MM.1S (cell line): ENCODE results near the gene PFKFB4.

Experiments used
- DNase-seq: peaks from one replicate; pipeline ENCODE4 v3.0.0-alpha.2; 2015
- H2AFZ ChIP-seq: fragments of 300-600 bp; sonication (generic); 2 replicates; pipeline ENCODE4 v1.6.0; 2016; ENCODE audit warnings: antibody characterized with exemption, low read length
- H3F3A ChIP-seq: fragments of 300-600 bp; sonication (generic); 2 replicates; pipeline ENCODE4 v1.6.1; 2016; ENCODE audit warnings: mild to moderate bottlenecking, antibody characterized with exemption, low read length, moderate library complexity, mixed read lengths; ENCODE audit not compliant: insufficient read depth
- H3K27ac ChIP-seq: fragments of 300-600 bp; sonication (generic); 2 replicates; pipeline ENCODE4 v1.5.1; 2016; ENCODE audit warnings: mild to moderate bottlenecking, low read length
- H3K27me3 ChIP-seq: fragments of 300-600 bp; sonication (generic); replicated peaks from 2 replicates; pipeline ENCODE4 v1.6.0; 2016; ENCODE audit warnings: low read length; ENCODE audit not compliant: insufficient read depth
- H3K36me3 ChIP-seq: fragments of 300-600 bp; sonication (generic); replicated peaks from 2 replicates; pipeline ENCODE4 v1.6.1; 2016; ENCODE audit warnings: mild to moderate bottlenecking, low read length, mixed read lengths; ENCODE audit not compliant: insufficient read depth
- H3K4me1 ChIP-seq: fragments of 300-600 bp; sonication (generic); 2 replicates; pipeline ENCODE4 v1.6.1; 2016; ENCODE audit warnings: low read length, mixed read lengths
- H3K4me2 ChIP-seq: fragments of 300-600 bp; sonication (generic); 2 replicates; pipeline ENCODE4 v1.6.0; 2016; ENCODE audit warnings: low read depth, low read length
- H3K4me3 ChIP-seq: fragments of 300-600 bp; sonication (generic); 2 replicates; pipeline ENCODE4 v1.5.1; 2016; ENCODE audit warnings: low read length, mixed read lengths
- H3K79me2 ChIP-seq: fragments of 300-600 bp; sonication (generic); 2 replicates; pipeline ENCODE4 v1.6.1; 2016; ENCODE audit warnings: mixed run types, low read length, mixed read lengths
- H3K9ac ChIP-seq: fragments of 300-600 bp; sonication (generic); 2 replicates; pipeline ENCODE4 v1.6.1; 2016; ENCODE audit warnings: low read length, mixed read lengths
- H3K9me2 ChIP-seq: fragments of 300-600 bp; sonication (generic); replicated peaks from 2 replicates; pipeline ENCODE4 v1.6.1; 2016; ENCODE audit warnings: mild to moderate bottlenecking, low read length, mixed read lengths; ENCODE audit not compliant: insufficient read depth
- H3K9me3 ChIP-seq: fragments of 300-600 bp; sonication (generic); replicated peaks from 2 replicates; pipeline ENCODE4 v1.6.1; 2016; ENCODE audit warnings: mild to moderate bottlenecking, low read length, mixed read lengths; ENCODE audit not compliant: insufficient read depth
- H4K20me1 ChIP-seq: fragments of 300-600 bp; sonication (generic); 2 replicates; pipeline ENCODE4 v1.6.1; 2016; ENCODE audit warnings: mild to moderate bottlenecking, low read length, moderate library complexity, mixed read lengths; ENCODE audit not compliant: insufficient read depth
- EZH2 ChIP-seq: fragments of 300-600 bp; sonication (generic); optimal IDR thresholded peaks from 2 replicates; pipeline ENCODE3; 2017; ENCODE audit warnings: low read depth, mild to moderate bottlenecking, antibody characterized with exemption, low read length, mixed read lengths
- EZH2phosphoT487 ChIP-seq: fragments of 300-600 bp; sonication (generic); IDR thresholded peaks from 2 replicates; pipeline ENCODE4 v1.6.1; 2018; ENCODE audit warnings: antibody characterized with exemption, low read length
- TF ChIP-seq, protein P1 (sequence below): fragments of 300-600 bp; sonication (generic); IDR thresholded peaks from 2 replicates; pipeline ENCODE4 v1.5.1; 2016; ENCODE audit warnings: antibody characterized with exemption, low read length, mixed read lengths

PFKFB4 gene

DNA sequence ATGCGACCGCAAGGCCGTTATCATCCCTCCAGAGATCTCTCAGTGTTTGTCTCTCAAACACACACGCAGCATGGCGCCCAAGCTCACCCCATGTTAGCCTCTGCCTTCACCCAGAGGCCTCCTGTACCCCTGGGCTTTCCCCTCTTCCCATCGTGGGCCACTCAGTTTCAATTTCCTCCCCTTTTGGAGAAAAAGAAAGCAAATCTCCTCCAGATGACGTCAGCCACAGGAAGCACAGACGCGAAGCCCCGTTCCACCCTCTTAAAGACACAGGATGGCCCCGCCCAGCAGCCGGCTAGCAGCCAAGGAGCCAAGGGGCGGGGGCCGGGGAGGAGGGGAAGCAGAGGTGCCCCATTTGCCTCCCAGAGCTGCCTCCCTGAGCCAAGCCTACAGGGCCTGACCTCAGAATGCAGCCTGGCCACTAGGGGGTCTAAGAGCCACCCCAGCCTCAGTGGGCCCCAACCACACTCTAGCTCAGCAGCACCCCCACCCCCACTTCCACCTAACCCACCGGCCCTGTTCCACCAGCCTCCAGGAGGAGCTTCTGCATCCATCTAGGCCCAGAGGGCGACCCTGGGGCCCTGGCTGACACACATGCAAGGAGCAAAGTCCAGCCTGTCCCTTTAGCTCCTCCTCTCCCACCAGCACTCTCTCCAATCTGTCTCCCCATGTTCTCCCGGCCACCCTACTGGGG, 83.5 kb downstream of the PFKFB4 start:
- H3K4me1 ChIP-seq, result peaks cover 8% of the 10 kb centered on the region
- H3K4me2 ChIP-seq, result peak overlapping the region; percentile 67
- H3K9me2 ChIP-seq, result no peaks in the 10 kb centered on the region
- H3K27ac ChIP-seq, result peak overlapping the region; percentile 89
- H3K9me3 ChIP-seq, result no peaks in the 10 kb centered on the region
- no peaks in the 10 kb centered on the region for H3K36me3 ChIP-seq
- H3K27me3 ChIP-seq, result no peaks in the 10 kb centered on the region
- no peaks in the 10 kb centered on the region for H4K20me1 ChIP-seq
- peaks cover 43% of the 10 kb centered on the region for H3K79me2 ChIP-seq
- TF ChIP-seq, protein P1, sequence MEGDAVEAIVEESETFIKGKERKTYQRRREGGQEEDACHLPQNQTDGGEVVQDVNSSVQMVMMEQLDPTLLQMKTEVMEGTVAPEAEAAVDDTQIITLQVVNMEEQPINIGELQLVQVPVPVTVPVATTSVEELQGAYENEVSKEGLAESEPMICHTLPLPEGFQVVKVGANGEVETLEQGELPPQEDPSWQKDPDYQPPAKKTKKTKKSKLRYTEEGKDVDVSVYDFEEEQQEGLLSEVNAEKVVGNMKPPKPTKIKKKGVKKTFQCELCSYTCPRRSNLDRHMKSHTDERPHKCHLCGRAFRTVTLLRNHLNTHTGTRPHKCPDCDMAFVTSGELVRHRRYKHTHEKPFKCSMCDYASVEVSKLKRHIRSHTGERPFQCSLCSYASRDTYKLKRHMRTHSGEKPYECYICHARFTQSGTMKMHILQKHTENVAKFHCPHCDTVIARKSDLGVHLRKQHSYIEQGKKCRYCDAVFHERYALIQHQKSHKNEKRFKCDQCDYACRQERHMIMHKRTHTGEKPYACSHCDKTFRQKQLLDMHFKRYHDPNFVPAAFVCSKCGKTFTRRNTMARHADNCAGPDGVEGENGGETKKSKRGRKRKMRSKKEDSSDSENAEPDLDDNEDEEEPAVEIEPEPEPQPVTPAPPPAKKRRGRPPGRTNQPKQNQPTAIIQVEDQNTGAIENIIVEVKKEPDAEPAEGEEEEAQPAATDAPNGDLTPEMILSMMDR, result peak; percentile 47
- TF ChIP-seq EZH2phosphoT487 (no peak), EZH2 (no peak)
- peak; percentile 98 for DNase-seq
- H3F3A ChIP-seq, result 0 out of 2 replicates have a peak, but pooled peaks cover 5% of the 10 kb centered on the region
- peak overlapping the region; percentile 60 for H3K4me3 ChIP-seq
- H3K9ac ChIP-seq, result peak overlapping the region; percentile 80
- H2AFZ ChIP-seq, result peak overlapping the region; percentile 94

DNA sequence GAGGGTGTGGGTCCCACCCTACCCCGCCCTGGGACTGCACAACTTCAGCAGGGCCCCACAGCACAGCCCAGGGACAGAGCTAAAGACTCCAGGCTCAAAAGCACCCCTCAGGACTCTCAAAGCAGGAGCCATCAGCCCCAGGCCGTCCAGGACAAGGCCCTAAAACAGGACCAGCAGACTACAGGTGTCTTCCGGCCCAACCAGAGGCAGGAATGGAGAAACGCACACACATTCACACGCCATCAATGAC, 84.0 kb downstream of the PFKFB4 start:
- H4K20me1 ChIP-seq, result no peaks in the 10 kb centered on the region
- H3K4me3 ChIP-seq, result peak overlapping the region; percentile 60
- H3K27ac ChIP-seq, result peak overlapping the region; percentile 89
- DNase-seq, result no peak
- no peaks in the 10 kb centered on the region for H3K36me3 ChIP-seq
- peak overlapping the region; percentile 32 for H3K4me2 ChIP-seq
- no peaks in the 10 kb centered on the region for H3K27me3 ChIP-seq
- peaks cover 47% of the 10 kb centered on the region for H3K79me2 ChIP-seq
- peak overlapping the region; percentile 80 for H3K9ac ChIP-seq
- H3K4me1 ChIP-seq, result peaks cover 13% of the 10 kb centered on the region
- peak overlapping the region; percentile 3; the same call in 1 of the 2 replicates for H2AFZ ChIP-seq
- 0 out of 2 replicates have a peak, but pooled peaks cover 7% of the 10 kb centered on the region for H3F3A ChIP-seq
- H3K9me3 ChIP-seq, result no peaks in the 10 kb centered on the region
- H3K9me2 ChIP-seq, result no peaks in the 10 kb centered on the region
- no peak for TF ChIP-seq EZH2phosphoT487
- TF ChIP-seq, protein P1, result no peak
- no peak for TF ChIP-seq EZH2

DNA sequence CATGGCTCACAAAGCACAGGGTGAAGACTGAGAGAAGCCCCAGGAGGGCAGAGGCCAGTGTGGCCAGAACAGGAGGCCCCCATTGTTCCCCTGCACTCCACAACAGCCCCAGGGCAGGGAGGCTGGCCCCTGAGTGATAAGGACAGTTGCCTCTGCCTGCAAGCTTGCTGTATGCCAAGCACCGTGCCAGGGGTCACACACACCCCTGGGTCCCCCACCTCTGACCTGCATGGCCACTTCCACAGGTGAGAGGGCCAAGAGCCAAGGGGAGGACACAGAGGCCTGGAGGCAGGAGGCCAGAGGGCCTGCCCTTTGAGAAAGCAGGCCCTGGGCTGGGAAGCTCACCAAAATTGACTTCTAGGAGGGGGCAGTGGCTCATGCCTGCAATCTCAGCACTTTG, 86.3 kb downstream of the PFKFB4 start:
- Histone ChIP-seq H2AFZ (no peak overlapping the region), H3K79me2 (peaks cover 63% of the 10 kb centered on the region), H4K20me1 (no peaks in the 10 kb centered on the region), H3K9me3 (no peaks in the 10 kb centered on the region), H3K27ac (no peak overlapping the region), H3K9me2 (no peaks in the 10 kb centered on the region), H3K36me3 (no peaks in the 10 kb centered on the region), H3K9ac (no peak overlapping the region), H3K27me3 (no peaks in the 10 kb centered on the region), H3K4me2 (no peak overlapping the region), H3K4me3 (no peak overlapping the region), H3K4me1 (peaks cover 27% of the 10 kb centered on the region), H3F3A (peaks cover 7% of the 10 kb centered on the region; the same call in 1 of the 2 replicates)
- TF ChIP-seq EZH2phosphoT487 (no peak), EZH2 (no peak)
- TF ChIP-seq, protein P1, result no peak
- DNase-seq, result no peak
